Fibroblast of mammary gland (primary cell): ENCODE results near the gene MEF2D.

Source experiments
- DNase-seq: peaks from one replicate; pipeline ENCODE4 v3.0.0-alpha.2; 2010; ENCODE audit warnings: low read depth
- H3K4me3 ChIP-seq: 2 replicates; pipeline ENCODE4 v1.5.1; 2011; ENCODE audit warnings: low read depth, mild to moderate bottlenecking, low read length, moderate library complexity; ENCODE audit not compliant: control insufficient read depth
- CTCF ChIP-seq: conservative IDR thresholded peaks from 2 replicates; pipeline ENCODE4 v1.5.1; 2011; ENCODE audit warnings: low read depth, low read length, inconsistent platforms; ENCODE audit not compliant: control insufficient read depth, insufficient read depth

The MEF2D gene

GRCh38 chr1:156421062-156421938 is 79.3 kb downstream of the MEF2D start:
- no peak for TF ChIP-seq CTCF
- H3K4me3 ChIP-seq: no peak overlapping the region
- DNase-seq: peak; percentile 64

GRCh38 chr1:156420205-156421061 is 80.1 kb downstream of the MEF2D start:
- no peak overlapping the region for H3K4me3 ChIP-seq
- TF ChIP-seq CTCF: no peak
- no peak for DNase-seq

GRCh38 chr1:156419854-156420204 is 80.7 kb downstream of the MEF2D start:
- TF ChIP-seq CTCF: no peak
- H3K4me3 ChIP-seq: no peak overlapping the region
- no peak for DNase-seq

- no peak for TF ChIP-seq CTCF
- DNase-seq: no peak
- H3K4me3 ChIP-seq: no peak overlapping the region
Measured at GRCh38 chr1:156418416-156419070, 82.0 kb downstream of the MEF2D start.

- no peak for TF ChIP-seq CTCF
- DNase-seq: no peak
- no peak overlapping the region for H3K4me3 ChIP-seq
Measured at GRCh38 chr1:156417401-156418020, 83.1 kb downstream of the MEF2D start.

GRCh38 chr1:156416993-156417392 is 83.6 kb downstream of the MEF2D start:
- no peak for DNase-seq
- no peak for TF ChIP-seq CTCF
- H3K4me3 ChIP-seq: no peak overlapping the region
